Neural progenitor cell (in vitro differentiated cells): ENCODE measurements around the gene NKPD1.

Source experiments
- EZH2 ChIP-seq: fragments of 200-600 bp; sonication (generic); IDR thresholded peaks from 2 replicates; pipeline ENCODE4 v1.6.1; 2017; ENCODE audit warnings: antibody characterized with exemption, mild to moderate bottlenecking, moderate library complexity
- EZH2phosphoT487 ChIP-seq: fragments of 200-600 bp; sonication (generic); IDR thresholded peaks from 2 replicates; pipeline ENCODE4 v1.6.1; 2017; ENCODE audit warnings: antibody characterized with exemption
- TF ChIP-seq, protein P1 (sequence below): fragments of 200-600 bp; sonication (generic); IDR thresholded peaks from 2 replicates; pipeline ENCODE4 v1.5.1; 2017; ENCODE audit warnings: antibody characterized with exemption, mild to moderate bottlenecking

DNA sequence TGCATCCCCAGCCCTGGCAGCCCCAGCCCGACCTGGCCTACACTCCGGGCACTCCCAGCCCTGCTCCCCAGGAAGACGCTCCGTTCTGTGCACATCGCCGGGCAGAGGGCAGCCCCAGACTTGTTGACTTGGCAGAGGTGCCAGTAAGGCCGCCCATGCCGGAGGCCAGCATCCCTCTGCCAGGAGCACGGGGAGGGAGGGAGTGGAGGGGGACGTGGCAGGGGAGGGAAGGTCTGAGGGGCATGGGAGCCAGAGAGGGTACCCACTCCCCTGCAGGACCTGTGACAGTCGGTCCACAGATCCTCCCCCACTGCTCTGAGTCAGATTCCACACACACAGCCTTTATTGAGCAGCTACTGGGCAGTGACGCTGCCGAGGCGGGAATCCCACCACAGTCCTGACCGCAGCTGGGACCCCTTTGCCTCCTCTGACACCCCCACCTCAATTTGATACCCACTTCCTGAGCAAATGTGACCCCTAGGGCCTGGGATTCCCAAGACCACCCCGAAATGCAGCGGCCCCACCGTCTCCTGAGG lies 1.9 kb upstream of the NKPD1 start:
- TF ChIP-seq, protein P1, sequence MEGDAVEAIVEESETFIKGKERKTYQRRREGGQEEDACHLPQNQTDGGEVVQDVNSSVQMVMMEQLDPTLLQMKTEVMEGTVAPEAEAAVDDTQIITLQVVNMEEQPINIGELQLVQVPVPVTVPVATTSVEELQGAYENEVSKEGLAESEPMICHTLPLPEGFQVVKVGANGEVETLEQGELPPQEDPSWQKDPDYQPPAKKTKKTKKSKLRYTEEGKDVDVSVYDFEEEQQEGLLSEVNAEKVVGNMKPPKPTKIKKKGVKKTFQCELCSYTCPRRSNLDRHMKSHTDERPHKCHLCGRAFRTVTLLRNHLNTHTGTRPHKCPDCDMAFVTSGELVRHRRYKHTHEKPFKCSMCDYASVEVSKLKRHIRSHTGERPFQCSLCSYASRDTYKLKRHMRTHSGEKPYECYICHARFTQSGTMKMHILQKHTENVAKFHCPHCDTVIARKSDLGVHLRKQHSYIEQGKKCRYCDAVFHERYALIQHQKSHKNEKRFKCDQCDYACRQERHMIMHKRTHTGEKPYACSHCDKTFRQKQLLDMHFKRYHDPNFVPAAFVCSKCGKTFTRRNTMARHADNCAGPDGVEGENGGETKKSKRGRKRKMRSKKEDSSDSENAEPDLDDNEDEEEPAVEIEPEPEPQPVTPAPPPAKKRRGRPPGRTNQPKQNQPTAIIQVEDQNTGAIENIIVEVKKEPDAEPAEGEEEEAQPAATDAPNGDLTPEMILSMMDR = no peak
- TF ChIP-seq EZH2phosphoT487 (no peak), EZH2 (no peak)
